GM19372 (cell line): ENCODE results near the gene MTMR1.

Experiments used
- ATAC-seq: cut with Tn5 transposase; IDR thresholded peaks from one replicate; pipeline ENCODE4 v1.9.1; 2021; ENCODE audit warnings: mild to moderate bottlenecking, low read depth, moderate library complexity; ENCODE audit not compliant: unreplicated experiment

The MTMR1 gene

DNA sequence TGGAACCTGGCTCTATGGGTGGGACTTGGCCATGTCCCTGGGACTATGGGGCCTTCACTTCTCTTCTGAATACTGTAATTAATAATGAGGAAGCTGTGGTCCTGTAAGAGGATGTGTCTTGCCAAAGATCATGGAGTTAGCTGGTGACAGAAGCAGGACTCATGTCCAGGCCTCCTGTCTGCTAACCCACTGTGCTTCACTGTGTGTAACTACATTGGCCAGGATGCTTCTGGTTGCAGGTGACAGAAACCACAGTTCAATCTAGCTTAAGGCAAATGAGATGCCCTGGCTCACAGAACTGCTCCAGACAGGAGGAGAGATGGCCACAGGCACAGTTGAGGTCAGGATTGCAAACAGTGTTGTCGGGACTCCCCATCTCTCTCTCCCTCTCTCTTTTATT is 3.1 kb downstream of the MTMR1 start:
- ATAC-seq, result no peak

- no peak for ATAC-seq
Observed at GRCh38 chrX:150696866-150697265, 3.7 kb downstream of the MTMR1 start.

GRCh38 chrX:150697641-150698040 is 4.4 kb downstream of the MTMR1 start:
- no peak for ATAC-seq

DNA sequence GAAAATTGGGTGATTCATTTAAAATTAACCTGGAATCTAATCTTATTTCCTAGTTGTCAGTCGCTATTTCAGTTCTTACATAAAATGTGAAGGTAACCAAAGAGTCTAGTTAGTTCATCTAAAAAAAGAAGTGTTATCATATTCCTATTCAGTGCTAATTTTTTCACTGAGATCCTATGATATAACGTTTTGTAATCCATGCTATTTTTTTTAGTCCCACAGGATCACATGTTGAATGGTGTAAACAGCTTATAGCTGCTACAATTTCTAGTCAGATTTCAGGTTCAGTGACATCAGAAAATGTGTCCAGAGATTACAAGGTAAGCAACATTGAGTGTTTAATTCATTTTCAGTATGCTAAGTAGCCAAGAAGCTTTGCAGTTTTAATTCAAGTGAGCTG is 5.8 kb downstream of the MTMR1 start:
- ATAC-seq, result no peak

- ATAC-seq, result no peak
Observed at GRCh38 chrX:150700107-150700506, 6.9 kb downstream of the MTMR1 start.

GRCh38 chrX:150701377-150701776 is 8.2 kb downstream of the MTMR1 start:
- no peak for ATAC-seq

- no peak for ATAC-seq
Observed at GRCh38 chrX:150702966-150703694, 9.9 kb downstream of the MTMR1 start.

DNA sequence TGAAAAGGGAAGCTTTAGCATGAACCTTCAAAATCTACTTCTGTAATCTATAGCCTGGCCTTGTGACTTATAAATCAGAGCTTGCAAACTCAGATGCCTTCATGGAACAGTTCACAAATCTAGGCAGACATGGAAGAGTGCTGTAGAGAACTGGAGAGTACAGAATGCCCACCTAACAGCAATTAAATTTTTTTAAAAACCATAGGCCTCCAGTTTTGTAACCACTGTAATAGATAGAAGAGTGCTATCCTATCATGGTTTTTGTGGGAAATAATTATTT is 10.4 kb downstream of the MTMR1 start:
- no peak for ATAC-seq

GRCh38 chrX:150704030-150704613 is 10.9 kb downstream of the MTMR1 start:
- no peak for ATAC-seq

GRCh38 chrX:150712619-150713018 is 19.4 kb downstream of the MTMR1 start:
- ATAC-seq, result no peak

GRCh38 chrX:150715184-150715583 is 22.0 kb downstream of the MTMR1 start:
- ATAC-seq, result no peak

DNA sequence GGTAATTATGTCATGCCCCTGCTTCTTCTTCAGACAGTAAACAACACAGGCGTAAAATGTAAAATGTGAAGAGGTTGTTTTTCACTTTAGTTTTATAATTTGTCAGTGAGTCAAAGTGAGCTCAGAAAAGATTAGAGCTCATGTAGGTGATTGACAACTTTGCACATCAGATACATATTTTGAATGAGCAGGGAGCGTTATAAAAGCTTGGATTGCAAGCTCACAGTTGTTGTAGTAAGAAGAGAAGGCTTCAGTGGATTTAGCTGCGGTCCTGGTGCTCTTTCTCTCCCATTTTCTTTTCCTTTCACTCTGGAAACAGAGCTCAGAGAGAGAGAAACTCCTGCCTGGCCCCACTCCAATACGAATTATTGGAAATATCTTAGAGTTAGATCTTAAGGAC is 26.4 kb downstream of the MTMR1 start:
- no peak for ATAC-seq

- ATAC-seq, result no peak
Observed at GRCh38 chrX:150729956-150730355, 36.8 kb downstream of the MTMR1 start.

DNA sequence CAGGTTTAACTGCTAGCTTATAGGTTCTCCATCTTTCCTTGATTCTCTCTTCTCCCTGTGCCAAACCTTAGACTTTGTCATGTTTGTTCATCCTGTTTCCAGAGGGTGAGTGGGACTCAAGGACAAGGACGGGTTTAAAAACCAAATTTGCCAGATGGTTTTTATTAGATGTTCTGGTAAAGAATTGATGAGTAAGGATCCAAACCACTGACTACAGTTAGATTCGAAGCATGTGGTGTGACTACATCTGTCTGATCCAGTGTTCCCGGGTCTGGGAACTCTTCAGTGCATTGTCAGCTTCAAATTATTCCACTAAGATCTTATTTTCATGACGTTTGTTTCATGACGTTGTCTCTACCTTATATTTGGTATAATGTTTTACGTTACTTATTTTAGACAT is 37.5 kb downstream of the MTMR1 start:
- ATAC-seq, result no peak

GRCh38 chrX:150731795-150732194 is 38.6 kb downstream of the MTMR1 start:
- no peak for ATAC-seq

- no peak for ATAC-seq
Observed at GRCh38 chrX:150736475-150736874, 43.3 kb downstream of the MTMR1 start.

GRCh38 chrX:150752124-150752523 is 58.9 kb downstream of the MTMR1 start:
- no peak for ATAC-seq

- ATAC-seq, result no peak
Observed at GRCh38 chrX:150753357-150753756, 60.2 kb downstream of the MTMR1 start.

GRCh38 chrX:150753968-150754367 is 60.8 kb downstream of the MTMR1 start:
- ATAC-seq, result no peak

DNA sequence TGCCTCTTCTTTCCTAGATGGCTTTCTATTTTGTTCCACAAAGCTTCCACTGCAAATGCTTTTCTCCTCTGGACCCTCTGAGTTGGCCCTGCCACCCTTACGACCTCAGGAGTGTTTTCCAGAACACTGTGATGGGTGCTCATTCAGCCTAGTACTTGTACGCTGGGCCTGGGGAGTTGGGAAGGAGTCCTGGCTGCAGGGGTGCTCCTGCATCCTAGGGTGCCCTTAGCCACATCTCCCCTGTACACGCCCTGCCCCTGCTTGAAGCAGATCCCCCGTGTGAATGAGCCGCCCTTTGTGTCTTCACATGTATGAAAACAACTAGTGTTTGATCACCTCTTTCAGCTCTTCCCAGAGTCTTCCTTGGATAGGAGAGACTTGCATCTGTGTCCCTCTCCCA is 64.2 kb downstream of the MTMR1 start:
- no peak for ATAC-seq

DNA sequence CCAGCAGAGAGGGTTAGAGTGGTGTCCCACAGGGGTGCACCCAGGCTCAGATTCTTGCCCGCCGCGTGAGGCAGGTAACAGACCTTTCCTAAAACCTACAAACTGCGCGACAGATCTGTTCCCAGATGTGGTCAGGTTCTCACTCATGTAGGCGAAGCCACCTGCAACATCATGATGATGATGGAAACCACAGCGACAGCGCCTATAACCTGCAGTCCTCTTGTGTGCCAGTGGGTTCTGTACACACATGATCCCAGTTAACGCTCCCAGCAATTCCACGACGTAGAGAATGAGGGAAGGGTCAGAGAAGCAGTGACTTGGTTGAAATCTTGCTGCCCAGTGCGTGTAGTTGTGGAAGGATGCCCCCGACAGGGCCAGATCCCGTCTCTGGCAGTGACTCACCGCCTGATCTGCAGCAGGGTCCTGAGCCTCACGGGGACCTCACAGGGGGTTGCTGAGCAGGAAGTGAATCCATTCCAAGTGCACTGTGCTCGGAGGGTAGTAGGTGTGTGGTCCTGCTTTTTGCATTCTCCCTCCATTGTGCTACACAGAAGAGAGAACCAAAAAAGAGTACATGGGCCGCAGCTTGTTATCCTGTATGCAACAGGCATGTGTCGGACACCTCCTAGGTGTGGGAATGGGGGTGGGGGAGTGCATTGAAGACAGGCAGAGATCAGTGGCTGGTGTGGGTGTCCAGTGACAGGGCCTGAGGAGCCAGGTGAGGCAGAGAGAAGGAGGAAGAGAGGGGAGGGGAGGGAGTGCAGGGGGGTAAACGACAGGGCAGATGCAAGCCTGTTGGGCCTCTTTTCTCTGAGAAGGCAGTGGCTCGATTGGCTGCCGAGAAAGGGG is 66.6 kb downstream of the MTMR1 start:
- ATAC-seq, result no peak
